H1 (cell line): ENCODE measurements around the gene FBXL16. TPM values are rescaled to one million over a fixed set of nuclear protein-coding genes. Genes with fewer than 3 reads are reported as not detected.

Source experiments
- CTCF ChIA-PET: fragments of 300-600 bp; sonication (Branson Sonifier 250); formaldehyde crosslinking; loops from one replicate; lab custom pipeline; 2021; ENCODE audit not compliant: partially characterized antibody; lab: Charles Lee
- POLR2A ChIA-PET: fragments of 300-600 bp; sonication (Branson Sonifier 250); formaldehyde crosslinking; loops from one replicate; lab custom pipeline; 2021; ENCODE audit warnings: inconsistent platforms; ENCODE audit not compliant: partially characterized antibody; lab: Charles Lee
- DNase-seq, 2 experiments: peaks; one replicate each; pipeline versions ENCODE4 v3.0.0 to v3.0.0-alpha.2; 2010 to 2022; ENCODE audit warnings: low spot score in 2 of 2, low read depth in 1 of 2, mixed read lengths in 1 of 2
- FAIRE-seq: peaks from 2 replicates; lab custom pipeline; 2011; peaks lifted over from hg19 to GRCh38; lab: Jason Lieb, UNC
- H2AFZ ChIP-seq: 2 replicates; pipeline ENCODE4 v1.8.1; 2012; ENCODE audit warnings: low read length, inconsistent platforms
- H2AK5ac ChIP-seq: 2 replicates; pipeline ENCODE4 v1.6.1; 2013; ENCODE audit warnings: low read depth, low read length
- H2BK120ac ChIP-seq: replicated peaks from 2 replicates; pipeline ENCODE3; 2013; ENCODE audit warnings: low read depth, low read length, inconsistent platforms
- H2BK12ac ChIP-seq: 2 replicates; pipeline ENCODE4 v1.6.1; 2013; ENCODE audit warnings: low read depth, low read length
- H2BK15ac ChIP-seq: 2 replicates; pipeline ENCODE4 v1.6.1; 2013; ENCODE audit warnings: low read length
- H2BK20ac ChIP-seq: 2 replicates; pipeline ENCODE4 v1.6.1; 2013; ENCODE audit warnings: low read length
- H2BK5ac ChIP-seq: 2 replicates; pipeline ENCODE4 v1.6.1; 2013; ENCODE audit warnings: low read depth, low read length
- H3K14ac ChIP-seq: 2 replicates; pipeline ENCODE4 v1.6.1; 2013; ENCODE audit warnings: inconsistent platforms; ENCODE audit not compliant: insufficient read length
- H3K18ac ChIP-seq: 2 replicates; pipeline ENCODE4 v1.6.1; 2013; ENCODE audit warnings: low read length; ENCODE audit errors: extremely low read depth
- H3K23ac ChIP-seq: 2 replicates; pipeline ENCODE4 v1.6.1; 2013; ENCODE audit warnings: inconsistent platforms; ENCODE audit not compliant: insufficient read length
- H3K23me2 ChIP-seq: 2 replicates; pipeline ENCODE4 v1.6.1; 2013; ENCODE audit warnings: low read depth, low read length
- H3K27ac ChIP-seq: 2 replicates; pipeline ENCODE4 v1.6.1; 2011; ENCODE audit warnings: low read depth, low read length, inconsistent platforms
- H3K27me3 ChIP-seq, 4 experiments: replicated peaks in 1 of 4; 1 replicate in 1 of 4; 2 replicates in 3 of 4; pipeline versions ENCODE4 v1.6.1 to v1.8.1; 2011 to 2013; ENCODE audit warnings: low read length in 3 of 4, mild to moderate bottlenecking in 3 of 4, inconsistent platforms in 2 of 4, mixed read lengths in 2 of 4, moderate library complexity in 1 of 4; ENCODE audit not compliant: control insufficient read depth in 3 of 4, insufficient read depth in 3 of 4; ENCODE audit errors: extremely low read depth in 1 of 4
- H3K36me3 ChIP-seq, 4 experiments: 2 replicates each; pipeline versions ENCODE4 v1.6.1 to v1.8.1; 2011 to 2013; ENCODE audit warnings: mild to moderate bottlenecking in 4 of 4, low read length in 3 of 4, moderate library complexity in 2 of 4, control low read depth in 1 of 4, inconsistent platforms in 1 of 4; ENCODE audit not compliant: insufficient read depth in 4 of 4, control insufficient read depth in 2 of 4
- H3K4ac ChIP-seq: replicated peaks from 2 replicates; pipeline ENCODE3; 2013; ENCODE audit warnings: low read length, low read depth, mixed read lengths, inconsistent platforms; ENCODE audit not compliant: insufficient read length
- H3K4me1 ChIP-seq, 4 experiments: replicated peaks in 1 of 4; 1 replicate in 1 of 4; 2 replicates in 3 of 4; pipeline versions ENCODE4 v1.6.1 to v1.8.1; 2011 to 2013; ENCODE audit warnings: low read length in 3 of 4, inconsistent platforms in 2 of 4, mixed read lengths in 1 of 4; ENCODE audit not compliant: insufficient read depth in 4 of 4, control insufficient read depth in 3 of 4
- H3K4me2 ChIP-seq, 2 experiments: 2 replicates each; pipeline versions ENCODE4 v1.6.1 to v1.8.1; 2011 to 2013; ENCODE audit warnings: low read depth in 2 of 2, low read length in 2 of 2, control low read depth in 1 of 2, inconsistent platforms in 1 of 2, mild to moderate bottlenecking in 1 of 2; ENCODE audit not compliant: insufficient read depth in 1 of 2
- H3K4me3 ChIP-seq, 4 experiments: fragments of 200-600, 300-600 bp in 1 of 4; sonication (generic), shearing (Covaris generic), sonication (Bioruptor Twin) in 1 of 4; 2 replicates each; pipeline versions ENCODE4 v1.5.1 to v1.8.1; 2011 to 2016; ENCODE audit warnings: low read length in 4 of 4, low read depth in 3 of 4, control low read depth in 2 of 4, inconsistent platforms in 2 of 4, mild to moderate bottlenecking in 2 of 4, mixed read lengths in 1 of 4, moderate library complexity in 1 of 4; ENCODE audit not compliant: insufficient read depth in 2 of 4; ENCODE audit errors: extremely low read depth in 1 of 4
- H3K56ac ChIP-seq: replicated peaks from 2 replicates; pipeline ENCODE3; 2013; ENCODE audit warnings: low read depth, mild to moderate bottlenecking, mixed read lengths, low read length, inconsistent platforms; ENCODE audit not compliant: insufficient read length
- H3K79me1 ChIP-seq: 2 replicates; pipeline ENCODE4 v1.6.1; 2013; ENCODE audit warnings: low read depth, low read length, control low read depth
- H3K79me2 ChIP-seq, 2 experiments: 2 replicates each; pipeline versions ENCODE4 v1.6.1 to v1.8.1; 2012 to 2013; ENCODE audit warnings: low read length in 2 of 2, mild to moderate bottlenecking in 2 of 2, inconsistent platforms in 1 of 2; ENCODE audit not compliant: insufficient read depth in 2 of 2, control insufficient read depth in 1 of 2
- H3K9ac ChIP-seq, 4 experiments: replicated peaks in 1 of 4; 1 replicate in 1 of 4; 2 replicates in 3 of 4; pipeline versions ENCODE4 v1.6.1 to v1.8.1; 2011 to 2013; ENCODE audit warnings: low read depth in 3 of 4, low read length in 3 of 4, control low read depth in 2 of 4, mild to moderate bottlenecking in 2 of 4, moderate library complexity in 2 of 4, inconsistent platforms in 1 of 4; ENCODE audit errors: extremely low read depth in 1 of 4
- H3K9me3 ChIP-seq, 2 experiments: 2 replicates each; pipeline versions ENCODE4 v1.6.1 to v1.8.1; 2012 to 2013; ENCODE audit warnings: mild to moderate bottlenecking in 2 of 2, moderate library complexity in 2 of 2, control low read depth in 1 of 2, inconsistent platforms in 1 of 2, low read depth in 1 of 2, low read length in 1 of 2, mixed read lengths in 1 of 2; ENCODE audit not compliant: insufficient read depth in 2 of 2
- H4K20me1 ChIP-seq, 2 experiments: replicated peaks in 1 of 2; 2 replicates each; pipeline versions ENCODE3 to v1.8.1; 2011 to 2013; ENCODE audit warnings: inconsistent platforms in 2 of 2, low read length in 2 of 2, mild to moderate bottlenecking in 1 of 2; ENCODE audit not compliant: insufficient read depth in 2 of 2, control insufficient read depth in 1 of 2
- H4K5ac ChIP-seq: 2 replicates; pipeline ENCODE4 v1.6.1; 2013; ENCODE audit warnings: low read length, low read depth, mixed read lengths, inconsistent platforms; ENCODE audit not compliant: insufficient read length
- H4K8ac ChIP-seq: 2 replicates; pipeline ENCODE4 v1.8.0; 2013; ENCODE audit warnings: mild to moderate bottlenecking, moderate library complexity, low read length, inconsistent platforms; ENCODE audit not compliant: insufficient read depth; ENCODE audit errors: extremely low read depth
- H4K91ac ChIP-seq: replicated peaks from 2 replicates; pipeline ENCODE3; 2013; ENCODE audit warnings: low read length, mixed read lengths, inconsistent platforms; ENCODE audit not compliant: insufficient read length
- ATF2 ChIP-seq: IDR thresholded peaks from 2 replicates; pipeline ENCODE4 v1.6.1; 2012; ENCODE audit warnings: low read length, inconsistent platforms
- BCL11A ChIP-seq, 2 experiments: IDR thresholded peaks; one replicate each; pipeline ENCODE4 v1.6.1; 2011; ENCODE audit warnings: low read depth in 2 of 2, low read length in 2 of 2, mild to moderate bottlenecking in 2 of 2
- CEBPB ChIP-seq: IDR thresholded peaks from 2 replicates; pipeline ENCODE4 v1.6.1; 2012; ENCODE audit warnings: low read depth, low read length
- CTCF ChIP-seq, 3 experiments: IDR thresholded peaks; 1 replicate in 2 of 3; 2 replicates in 1 of 3; pipeline versions ENCODE4 v1.5.1 to v1.6.1; 2011; ENCODE audit warnings: low read length in 3 of 3, mild to moderate bottlenecking in 3 of 3, inconsistent platforms in 2 of 3, low read depth in 1 of 3, moderate library complexity in 1 of 3; ENCODE audit not compliant: insufficient read depth in 1 of 3; ENCODE audit errors: control extremely low read depth in 1 of 3
- GABPA ChIP-seq: IDR thresholded peaks from 2 replicates; pipeline ENCODE4 v1.6.1; 2011; ENCODE audit warnings: mild to moderate bottlenecking, low read length, moderate library complexity, borderline replicate concordance; ENCODE audit not compliant: insufficient read depth
- NANOG ChIP-seq: IDR thresholded peaks from 2 replicates; pipeline ENCODE4 v1.6.1; 2011; ENCODE audit warnings: low read length, low read depth, mild to moderate bottlenecking, inconsistent platforms; ENCODE audit not compliant: insufficient read depth, poor library complexity, severe bottlenecking
- WGBS, 2 experiments: shearing (Covaris generic) in 1 of 2; methylation state at CpG; one replicate each; pipeline versions ENCODE4 v1.1.6 to v1.1.7; 2013 to 2015; ENCODE audit warnings: low lambda C conversion rate in 2 of 2, mixed read lengths in 2 of 2, inconsistent platforms in 1 of 2, low coverage in 1 of 2, missing lambda C conversion rate in 1 of 2; ENCODE audit not compliant: insufficient replicate concordance in 2 of 2, insufficient coverage in 1 of 2, insufficient read length in 1 of 2; ENCODE audit errors: extremely low coverage in 1 of 2, missing lambda C conversion rate in 1 of 2; 5-methylcytosine and 5-hydroxymethylcytosine counted together
- polyA plus RNA-seq, 7 experiments: library from polyadenylated mRNA; depleted of rRNA in 3 of 7; stranded (reverse) in 5 of 7; unstranded in 2 of 7; fragments of >200 nt in 5 of 7; fragments of 200-250 nt in 2 of 7; gene quantifications; 1 replicate in 5 of 7; 2 replicates in 1 of 7; 4 replicates in 1 of 7; pipeline versions ENCODE4 v1.2.1 to v1.2.3, GENCODE V29; 2011 to 2013; ENCODE audit warnings: missing spikeins in 2 of 7, mixed read lengths in 2 of 7
- total RNA-seq: library from RNA; stranded (reverse); fragmentation: NEBNext Ultra II Directional; extraction: Animal tissue kit (Norgen Biotek cat#: 25700); gene quantifications from 2 replicates; pipeline ENCODE4 v1.2.1, GENCODE V29; 2021

FBXL16 gene
- total and polyA plus RNA-seq, 2 of the 8 experiments (the other 6 are each of a cell fraction or from before 2014, with no cell fraction given), result 12.5 to 12.8 TPM

- Histone ChIP-seq H3K27me3 (no peaks in the 10 kb centered on the region), H4K20me1 (peaks cover 4 to 32% of the 10 kb centered on the region in 2 experiments), H2AK5ac (no peak overlapping the region), H3K4me1 (peaks cover 0 to 26% (median 21%) of the 10 kb centered on the region in 4 experiments; a peak in 6 of 7 replicates), H3K36me3 (peaks cover 4 to 27% (median 13%) of the 10 kb centered on the region in 4 experiments; a peak in 7 of 8 replicates), H3K79me1 (peaks cover 6% of the 10 kb centered on the region; the same call in 1 of the 2 replicates), H4K91ac (no peak overlapping the region), H2AFZ (no peak overlapping the region), H2BK20ac (no peak overlapping the region), H2BK120ac (no peak overlapping the region), H3K4ac (no peak overlapping the region), H3K4me2 (peak overlapping the region; percentile 74; a peak in 3 of 4 replicates), H3K9me3 (no peaks in the 10 kb centered on the region), H3K9ac (no peak overlapping the region), H3K27ac (no peak overlapping the region), H2BK5ac (no peak overlapping the region; the same call in 1 of the 2 replicates), H3K4me3 (peak overlapping the region in 1 of 4 experiments; percentile 89; a peak in 1 of 8 replicates), H2BK15ac (no peak overlapping the region), H3K18ac (no peak overlapping the region), H4K5ac (no peak overlapping the region), H3K79me2 (peaks cover 0 to 12% of the 10 kb centered on the region in 2 experiments; a peak in 1 of 4 replicates), H3K56ac (no peak overlapping the region), H4K8ac (peak overlapping the region; percentile 65; the same call in 1 of the 2 replicates), H3K23me2 (peaks cover 13% of the 10 kb centered on the region; the same call in 1 of the 2 replicates), H2BK12ac (no peak overlapping the region), H3K14ac (no peak overlapping the region), H3K23ac (no peak overlapping the region)
- FAIRE-seq, result no peak
- DNase-seq, result no peak
- WGBS, 2 experiments, result 92% methylated on average over 28 of the region's 28 CpGs; no CpG with 5 or more reads in 1 of the 2 experiments
- CTCF ChIA-PET, result interaction anchor here (0.6 to 1.9 kb wide), 18 partner anchors 9 to 781 kb away, joined by 3 to 8 read pairs (median 3); partner anchors contain the start of genes MCRIP2 and WDR24
- POLR2A ChIA-PET, result interaction anchor here (0.7 to 13.3 kb wide), 18 partner anchors 8 to 299 kb away, joined by 3 to 214 read pairs (median 6); partner anchors contain the start of genes ANTKMT, CCDC78, GNG13 and HAGHL
- TF ChIP-seq CEBPB, result no peak
- no peak for TF ChIP-seq ATF2
- no peak for TF ChIP-seq CTCF (IDR thresholded peaks at IDR 0.05; ENCODE audit: control extremely low read depth in 1 of 3, insufficient read depth in 1 of 3, low read depth in 1 of 3, low read length in 3 of 3)
- no peak for TF ChIP-seq NANOG
- no peak for TF ChIP-seq GABPA
- TF ChIP-seq BCL11A (IDR thresholded peaks at IDR 0.05; ENCODE audit: low read depth in 2 of 2, low read length in 2 of 2), result no peak
Measured at GRCh38 chr16:681746-682427, 23.7 kb downstream of the FBXL16 start.
